CD14-positive monocyte (primary cell): ENCODE data around the gene MESD. TPM values are rescaled to one million over a fixed set of nuclear protein-coding genes. Genes with fewer than 3 reads are reported as not detected.

ENCODE experiments used
- DNase-seq, 3 donors: peaks; one replicate each; pipeline ENCODE4 v3.0.0-alpha.2; 2011 to 2022
- H2AFZ ChIP-seq: 2 replicates; pipeline ENCODE4 v1.6.0; 2012; ENCODE audit warnings: mild to moderate bottlenecking, low read depth, low read length, inconsistent platforms; ENCODE audit not compliant: insufficient read depth, poor library complexity, severe bottlenecking
- H3K27ac ChIP-seq, 2 donors: 1 replicate in 1 of 2; 2 replicates in 1 of 2; pipeline ENCODE4 v1.5.1; 2012 to 2013; ENCODE audit warnings: low read length in 2 of 2, control low read depth in 1 of 2, inconsistent platforms in 1 of 2, low read depth in 1 of 2, mild to moderate bottlenecking in 1 of 2
- H3K27me3 ChIP-seq, 2 donors: one replicate each; pipeline versions ENCODE4 v1.6.0 to v1.6.1; 2011 to 2013; ENCODE audit warnings: low read length in 2 of 2; ENCODE audit not compliant: control insufficient read depth in 2 of 2, insufficient read depth in 2 of 2
- H3K36me3 ChIP-seq, 2 donors: replicated peaks in 1 of 2; 1 replicate in 1 of 2; 2 replicates in 1 of 2; pipeline versions ENCODE4 v1.5.1 to v1.6.1; 2012 to 2013; ENCODE audit warnings: low read length in 2 of 2, control low read depth in 1 of 2, inconsistent platforms in 1 of 2, mild to moderate bottlenecking in 1 of 2; ENCODE audit not compliant: insufficient read depth in 2 of 2, control insufficient read depth in 1 of 2
- H3K4me1 ChIP-seq, 2 donors: 1 replicate in 1 of 2; 2 replicates in 1 of 2; pipeline versions ENCODE4 v1.5.1 to v1.6.1; 2012 to 2013; ENCODE audit warnings: low read length in 2 of 2, control low read depth in 1 of 2, inconsistent platforms in 1 of 2, mild to moderate bottlenecking in 1 of 2, moderate library complexity in 1 of 2; ENCODE audit not compliant: insufficient read depth in 2 of 2, control insufficient read depth in 1 of 2
- H3K4me2 ChIP-seq: replicated peaks from 2 replicates; pipeline ENCODE3; 2012; ENCODE audit warnings: low read length, moderate library complexity, mild to moderate bottlenecking; ENCODE audit not compliant: poor library complexity, severe bottlenecking; ENCODE audit errors: extremely low read depth
- H3K4me3 ChIP-seq, 3 experiments: fragments of 200-600 bp in 1 of 3; sonication (generic) in 1 of 3; replicated peaks in 1 of 3; 1 replicate in 2 of 3; 2 replicates in 1 of 3; pipeline ENCODE4 v1.5.1; 2011 to 2013; ENCODE audit warnings: low read length in 3 of 3, mild to moderate bottlenecking in 3 of 3, control low read depth in 2 of 3, low read depth in 2 of 3, inconsistent platforms in 1 of 3, moderate library complexity in 1 of 3
- H3K79me2 ChIP-seq: 2 replicates; pipeline ENCODE4 v1.6.0; 2012; ENCODE audit warnings: mild to moderate bottlenecking, control low read depth, inconsistent platforms, low read length, moderate library complexity; ENCODE audit not compliant: insufficient read depth
- H3K9ac ChIP-seq: 2 replicates; pipeline ENCODE4 v1.6.0; 2017; ENCODE audit warnings: low read length, mild to moderate bottlenecking; ENCODE audit not compliant: insufficient read depth, poor library complexity, severe bottlenecking
- H3K9me3 ChIP-seq, 2 donors: replicated peaks in 1 of 2; 1 replicate in 1 of 2; 2 replicates in 1 of 2; pipeline versions ENCODE4 v1.5.1 to v1.6.1; 2012 to 2013; ENCODE audit warnings: low read length in 2 of 2, control low read depth in 1 of 2; ENCODE audit not compliant: control insufficient read depth in 1 of 2, insufficient read depth in 1 of 2
- H4K20me1 ChIP-seq: 2 replicates; pipeline ENCODE4 v1.6.0; 2012; ENCODE audit warnings: mild to moderate bottlenecking, low read length, control low read depth, moderate library complexity; ENCODE audit not compliant: insufficient read depth
- H3K27ac Mint-ChIP-seq, 7 donors: one replicate each; pipeline ENCODE4 v1.8.0; 2020; ENCODE audit warnings: mild to moderate bottlenecking in 7 of 7, mixed read lengths in 7 of 7, moderate library complexity in 6 of 7, inconsistent platforms in 2 of 7
- H3K27me3 Mint-ChIP-seq, 3 donors: one replicate each; pipeline ENCODE4 v1.8.0; 2021 to 2022; ENCODE audit warnings: low read depth in 3 of 3, mild to moderate bottlenecking in 3 of 3, mixed read lengths in 3 of 3, moderate library complexity in 3 of 3, inconsistent platforms in 1 of 3
- H3K36me3 Mint-ChIP-seq, 2 donors: one replicate each; pipeline ENCODE4 v1.8.0; 2020; ENCODE audit warnings: mixed read lengths in 2 of 2, inconsistent platforms in 1 of 2, mild to moderate bottlenecking in 1 of 2
- H3K4me1 Mint-ChIP-seq: one replicate; pipeline ENCODE4 v1.8.0; 2020; ENCODE audit warnings: mild to moderate bottlenecking, mixed read lengths
- H3K4me3 Mint-ChIP-seq, 2 donors: one replicate each; pipeline ENCODE4 v1.8.0; 2020; ENCODE audit warnings: mild to moderate bottlenecking in 2 of 2, mixed read lengths in 2 of 2, moderate library complexity in 1 of 2
- H3K9me3 Mint-ChIP-seq, 7 donors: one replicate each; pipeline ENCODE4 v1.8.0; 2020 to 2022; ENCODE audit warnings: mixed read lengths in 7 of 7, mild to moderate bottlenecking in 6 of 7, moderate library complexity in 6 of 7, inconsistent platforms in 2 of 7
- CTCF ChIP-seq: fragments of 200-600 bp; IDR thresholded peaks from one replicate; pipeline ENCODE4 v1.8.0; 2022; ENCODE audit warnings: antibody characterized with exemption, mild to moderate bottlenecking
- WGBS: methylation state at CpG from one replicate; pipeline ENCODE4 v1.1.5; 2013; ENCODE audit warnings: missing lambda C conversion rate; ENCODE audit not compliant: insufficient coverage; 5-methylcytosine and 5-hydroxymethylcytosine counted together
- intact Hi-C, 2 donors: fragments of 100-400 bp; cut with micrococcal nuclease; formaldehyde crosslinking; loops; one replicate each; pipeline versions ENCODE4 v1.15.0 to v1.15.1; 2023
- polyA plus RNA-seq, 3 donors: library from polyadenylated mRNA; depleted of rRNA in 1 of 3; unstranded in 2 of 3; stranded (reverse) in 1 of 3; fragments of 300-500 nt in 2 of 3; fragments of >200 nt in 1 of 3; fragmentation: Illumina TruSeq in 2 of 3; gene quantifications; 1 replicate in 2 of 3; 2 replicates in 1 of 3; pipeline ENCODE4 v1.2.3, GENCODE V29; 2012 to 2021

The MESD gene
- polyA plus RNA-seq, 3 donors: 5.6 to 15.7 (median 13.1) TPM

- Mint-ChIP-seq H3K9me3 (peaks cover 0 to 2% (median 0%) of the 10 kb centered on the region in 7 donors), H3K27ac (peak overlapping the region in 1 of 7 donors; percentile 7), H3K27me3 (peaks cover 1 to 5% (median 2%) of the 10 kb centered on the region in 3 donors), H3K36me3 (peaks cover 43 to 44% of the 10 kb centered on the region in 2 donors), H3K4me1 (peaks cover 22% of the 10 kb centered on the region), H3K4me3 (no peak overlapping the region)
- no peaks in the 10 kb centered on the region for H3K27me3 ChIP-seq
- no peak overlapping the region for H3K27ac ChIP-seq
- H3K9ac ChIP-seq: no peak overlapping the region
- 96% methylated on average over 9 of the region's 12 CpGs for WGBS
- no peak overlapping the region for H2AFZ ChIP-seq
- no peaks in the 10 kb centered on the region for H3K9me3 ChIP-seq
- no peaks in the 10 kb centered on the region for H4K20me1 ChIP-seq
- TF ChIP-seq CTCF: no peak
- intact Hi-C loops: no loop called here
- H3K4me1 ChIP-seq: peaks cover 17% of the 10 kb centered on the region in 2 donors
- no peak overlapping the region for H3K4me2 ChIP-seq
- no peak overlapping the region for H3K4me3 ChIP-seq
- DNase-seq: no peak
- H3K79me2 ChIP-seq: no peaks in the 10 kb centered on the region
- H3K36me3 ChIP-seq: peaks cover 23 to 44% of the 10 kb centered on the region in 2 donors
Measured at GRCh38 chr15:80953001-80953952, 36.3 kb downstream of the MESD start.

- DNase-seq: no peak
- WGBS: 100% methylated on average over 2 of the region's 5 CpGs
- Mint-ChIP-seq H3K27me3 (peaks cover 0 to 5% (median 2%) of the 10 kb centered on the region in 3 donors), H3K9me3 (peaks cover 0 to 1% (median 0%) of the 10 kb centered on the region in 7 donors), H3K4me3 (no peak overlapping the region), H3K27ac (peak overlapping the region in 2 of 7 donors; percentile 18 to 25), H3K4me1 (peaks cover 17% of the 10 kb centered on the region), H3K36me3 (peaks cover 54% of the 10 kb centered on the region in 2 donors)
- no peak overlapping the region for H3K4me2 ChIP-seq
- no peak overlapping the region for H3K9ac ChIP-seq
- no peaks in the 10 kb centered on the region for H3K79me2 ChIP-seq
- H3K4me1 ChIP-seq: peaks cover 16 to 17% of the 10 kb centered on the region in 2 donors
- no peak overlapping the region for H2AFZ ChIP-seq
- H3K36me3 ChIP-seq: peaks cover 33 to 58% of the 10 kb centered on the region in 2 donors
- H3K4me3 ChIP-seq: no peak overlapping the region
- intact Hi-C loops: no loop called here
- no peak for TF ChIP-seq CTCF
- no peaks in the 10 kb centered on the region for H3K27me3 ChIP-seq
- H3K9me3 ChIP-seq: no peaks in the 10 kb centered on the region
- no peak overlapping the region for H3K27ac ChIP-seq
- H4K20me1 ChIP-seq: no peaks in the 10 kb centered on the region
Measured at GRCh38 chr15:80951941-80952340, 37.7 kb downstream of the MESD start.
